NB4 (cell line): ENCODE measurements around the gene KLK12.

Source experiments
- CTCF ChIP-seq: IDR thresholded peaks from one replicate; pipeline ENCODE4 v1.5.1; 2012; ENCODE audit warnings: low read depth, low read length
- MAX ChIP-seq: IDR thresholded peaks from 2 replicates; pipeline ENCODE4 v1.6.1; 2011; ENCODE audit warnings: low read depth, low read length
- MYC ChIP-seq: IDR thresholded peaks from 2 replicates; pipeline ENCODE4 v1.6.1; 2011; ENCODE audit warnings: low read depth, low read length
- POLR2A ChIP-seq: IDR thresholded peaks from 2 replicates; pipeline ENCODE4 v1.6.1; 2011; ENCODE audit warnings: mild to moderate bottlenecking; ENCODE audit not compliant: insufficient read length; ENCODE audit errors: extremely low read depth

- TF ChIP-seq CTCF (no peak), POLR2A (no peak), MAX (no peak), MYC (no peak)
Measured at GRCh38 chr19:51065221-51065960, 30.6 kb upstream of the KLK12 start.
